ENCODE measurements around the gene PRKAR2B. TPM values are rescaled to one million over a fixed set of nuclear protein-coding genes. Genes with fewer than 3 reads are reported as not detected.

Gene PRKAR2B
- polyA plus RNA-seq (2013), result 9.0 and 9.1 TPM in 2 replicates

DNA sequence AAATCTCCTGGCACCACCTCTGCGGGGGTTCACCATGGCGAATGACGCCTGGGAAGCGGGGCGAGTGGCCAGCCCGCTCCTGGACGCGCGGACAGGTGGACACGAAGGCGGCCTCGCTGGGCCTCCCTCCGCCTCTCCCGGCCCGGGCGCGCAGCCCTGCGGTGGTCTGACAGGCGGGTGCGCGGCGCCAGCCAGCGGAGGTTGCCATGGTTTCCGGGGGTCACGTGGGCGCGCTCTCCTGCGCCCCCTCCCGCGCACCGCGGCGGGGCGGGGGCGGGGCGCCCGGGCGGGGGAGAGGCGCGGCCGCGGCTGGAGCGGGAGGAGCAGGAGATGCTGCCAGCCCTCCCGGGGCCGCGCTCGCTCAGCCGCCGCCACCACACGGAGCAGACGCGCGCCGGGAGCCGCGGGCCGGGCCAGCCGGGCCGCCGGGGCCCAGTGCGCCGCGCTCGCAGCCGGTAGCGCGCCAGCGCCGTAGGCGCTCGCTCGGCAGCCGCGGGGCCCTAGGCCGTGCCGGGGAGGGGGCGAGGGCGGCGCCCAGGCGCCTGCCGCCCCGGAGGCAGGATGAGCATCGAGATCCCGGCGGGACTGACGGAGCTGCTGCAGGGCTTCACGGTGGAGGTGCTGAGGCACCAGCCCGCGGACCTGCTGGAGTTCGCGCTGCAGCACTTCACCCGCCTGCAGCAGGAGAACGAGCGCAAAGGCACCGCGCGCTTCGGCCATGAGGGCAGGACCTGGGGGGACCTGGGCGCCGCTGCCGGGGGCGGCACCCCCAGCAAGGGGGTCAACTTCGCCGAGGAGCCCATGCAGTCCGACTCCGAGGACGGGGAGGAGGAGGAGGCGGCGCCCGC is at the start of gene PRKAR2B:
TSS of gene PRKAR2B (plus strand) at position 359 of the 848 bp plus-strand sequence. CDS start at position 562, 203 bp downstream.
- no peaks in the 10 kb centered on the region for H3K36me3 ChIP-seq (ENCODE audit: control insufficient read depth in 1 of 2, insufficient read depth in 2 of 2, low read length in 2 of 2)
- DNase-seq, result peak; percentile 45 to 76
- no peak within 1 kb of the TSS for H2AK5ac ChIP-seq (ENCODE audit: low read length)
- no peaks in the 10 kb centered on the region for H3K79me2 ChIP-seq (ENCODE audit: control insufficient read depth, insufficient read depth, low read length, poor library complexity)
- peak within 1 kb of the TSS; percentile 75 for H3K9ac ChIP-seq (ENCODE audit: low read length)
- H3K9me3 ChIP-seq (ENCODE audit: insufficient read depth, low read depth, low read length), result no peaks in the 10 kb centered on the region
- no CpG with 5 or more reads among the region's 110 CpGs for WGBS (ENCODE audit: extremely low coverage, insufficient coverage, insufficient read length)
- H4K91ac ChIP-seq (ENCODE audit: low read depth, low read length), result peak within 1 kb of the TSS; percentile 31
- H3K4ac ChIP-seq (ENCODE audit: low read depth, low read length), result no peak within 1 kb of the TSS
- peak within 1 kb of the TSS; percentile 90 for H3K4me3 ChIP-seq (ENCODE audit: low read depth, low read length)
- H3K18ac ChIP-seq (ENCODE audit: low read length), result peak within 1 kb of the TSS; percentile 59
- no peak within 1 kb of the TSS for H4K12ac ChIP-seq (ENCODE audit: low read depth, low read length)
- H4K8ac ChIP-seq (ENCODE audit: low read depth, low read length), result peak within 1 kb of the TSS; percentile 43
- H2BK5ac ChIP-seq (ENCODE audit: low read depth, low read length, poor library complexity), result no peak within 1 kb of the TSS
- peaks cover 2 to 6% of the 10 kb centered on the region in 2 experiments for H3K4me1 ChIP-seq (ENCODE audit: control insufficient read depth in 1 of 2, insufficient read depth in 2 of 2, low read length in 2 of 2)
- peak within 1 kb of the TSS; percentile 77 for H3K14ac ChIP-seq (ENCODE audit: low read length)
- H3K23ac ChIP-seq (ENCODE audit: low read length), result peak within 1 kb of the TSS; percentile 25
- H3K27me3 ChIP-seq (ENCODE audit: insufficient read depth, low read length), result no peaks in the 10 kb centered on the region
- H2BK12ac ChIP-seq (ENCODE audit: low read length), result no peak within 1 kb of the TSS
- peaks cover 3% of the 10 kb centered on the region for H3K79me1 ChIP-seq (ENCODE audit: low read length)
- H3K4me2 ChIP-seq (ENCODE audit: low read length), result peak within 1 kb of the TSS; percentile 100
- peak within 1 kb of the TSS; percentile 96 for H2AFZ ChIP-seq (ENCODE audit: insufficient read depth, low read length, poor library complexity)
- peak within 1 kb of the TSS; percentile 18 for H2BK120ac ChIP-seq (ENCODE audit: insufficient read depth, low read length, poor library complexity)
- peak within 1 kb of the TSS; percentile 49 for H3K27ac ChIP-seq (ENCODE audit: low read depth, low read length)

DNA sequence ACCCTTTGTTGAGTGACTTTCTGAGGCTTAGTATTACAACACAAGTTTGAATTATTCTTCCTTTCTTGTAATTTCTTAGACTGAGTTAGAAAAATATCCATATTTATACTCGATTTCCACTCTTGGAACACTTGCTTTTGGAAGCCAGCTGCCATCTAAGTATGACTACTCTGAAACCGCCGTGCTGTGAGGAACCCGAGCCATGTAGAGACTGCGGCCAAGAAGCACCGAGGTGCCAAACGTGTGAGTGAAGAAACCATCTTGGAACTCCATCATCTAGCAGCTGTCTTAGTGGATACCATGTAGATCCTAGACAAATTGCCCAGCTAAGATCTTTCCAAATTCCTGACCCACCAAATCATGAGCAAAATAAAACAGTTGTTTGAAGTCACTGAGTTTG is 49.7 kb upstream of the PRKAR2B start:
- Histone ChIP-seq H3K4ac (ENCODE audit: low read depth, low read length) (no peak overlapping the region), H2AFZ (ENCODE audit: insufficient read depth, low read length, poor library complexity) (no peak overlapping the region), H3K27ac (ENCODE audit: low read depth, low read length) (no peak overlapping the region), H3K79me1 (ENCODE audit: low read length) (no peaks in the 10 kb centered on the region), H4K8ac (ENCODE audit: low read depth, low read length) (no peak overlapping the region), H3K36me3 (ENCODE audit: control insufficient read depth in 1 of 2, insufficient read depth in 2 of 2, low read length in 2 of 2) (no peaks in the 10 kb centered on the region), H3K14ac (ENCODE audit: low read length) (no peak overlapping the region), H3K23ac (ENCODE audit: low read length) (no peak overlapping the region), H3K18ac (ENCODE audit: low read length) (no peak overlapping the region), H2AK5ac (ENCODE audit: low read length) (no peak overlapping the region), H3K9ac (ENCODE audit: low read length) (no peak overlapping the region), H4K12ac (ENCODE audit: low read depth, low read length) (no peak overlapping the region), H3K9me3 (ENCODE audit: insufficient read depth, low read depth, low read length) (no peaks in the 10 kb centered on the region), H4K91ac (ENCODE audit: low read depth, low read length) (no peak overlapping the region), H2BK120ac (ENCODE audit: insufficient read depth, low read length, poor library complexity) (no peak overlapping the region), H3K4me3 (ENCODE audit: low read depth, low read length) (no peak overlapping the region), H3K4me1 (ENCODE audit: control insufficient read depth in 1 of 2, insufficient read depth in 2 of 2, low read length in 2 of 2) (no peaks in the 10 kb centered on the region), H3K27me3 (ENCODE audit: insufficient read depth, low read length) (no peaks in the 10 kb centered on the region), H3K4me2 (ENCODE audit: low read length) (no peak overlapping the region), H2BK12ac (ENCODE audit: low read length) (no peak overlapping the region), H2BK5ac (ENCODE audit: low read depth, low read length, poor library complexity) (no peak overlapping the region), H3K79me2 (ENCODE audit: control insufficient read depth, insufficient read depth, low read length, poor library complexity) (no peaks in the 10 kb centered on the region)
- WGBS (ENCODE audit: extremely low coverage, insufficient coverage, insufficient read length), result no CpG with 5 or more reads among the region's 7 CpGs
- no peak for DNase-seq

DNA sequence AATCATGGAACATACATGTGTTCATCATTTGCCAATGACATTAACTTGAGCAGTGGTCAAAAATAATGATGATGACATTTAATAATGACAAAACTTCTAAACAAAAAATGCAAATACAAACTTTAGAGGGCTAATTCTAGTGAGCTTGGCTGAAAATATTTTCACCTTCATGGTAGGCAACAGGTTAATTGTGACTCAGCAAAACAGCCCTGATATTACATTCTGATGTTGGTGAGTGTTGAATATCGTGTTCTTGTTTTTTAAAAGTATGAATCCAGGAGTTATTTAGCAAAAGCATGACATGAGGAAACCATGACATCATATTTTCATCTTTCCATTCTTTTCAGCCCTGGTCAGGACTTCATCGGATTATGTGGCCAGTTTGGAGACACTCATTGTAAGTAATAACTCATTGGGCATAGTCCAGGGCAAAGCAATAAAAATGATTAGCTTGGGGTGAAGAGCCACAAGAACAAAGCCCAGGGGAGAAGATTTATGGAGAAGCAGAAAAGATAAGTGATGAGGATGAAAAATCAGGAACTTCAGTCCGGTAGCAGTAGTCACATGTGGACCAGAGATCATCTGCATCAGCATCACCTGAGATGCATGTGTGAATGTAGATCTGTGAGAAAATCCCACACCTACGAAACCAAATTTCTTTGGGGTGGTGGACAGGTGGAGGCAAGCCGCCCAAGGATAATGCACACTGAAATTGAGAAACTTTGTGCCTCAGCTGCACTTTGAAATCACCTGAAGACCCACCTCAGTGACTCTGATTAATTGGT is 46.8 kb upstream of the PRKAR2B start:
- Histone ChIP-seq H3K4me2 (ENCODE audit: low read length) (no peak overlapping the region), H3K4me1 (ENCODE audit: control insufficient read depth in 1 of 2, insufficient read depth in 2 of 2, low read length in 2 of 2) (no peaks in the 10 kb centered on the region), H3K36me3 (ENCODE audit: control insufficient read depth in 1 of 2, insufficient read depth in 2 of 2, low read length in 2 of 2) (no peaks in the 10 kb centered on the region), H4K91ac (ENCODE audit: low read depth, low read length) (no peak overlapping the region), H3K79me2 (ENCODE audit: control insufficient read depth, insufficient read depth, low read length, poor library complexity) (no peaks in the 10 kb centered on the region), H3K4ac (ENCODE audit: low read depth, low read length) (no peak overlapping the region), H3K79me1 (ENCODE audit: low read length) (no peaks in the 10 kb centered on the region), H3K27ac (ENCODE audit: low read depth, low read length) (no peak overlapping the region), H3K23ac (ENCODE audit: low read length) (no peak overlapping the region), H2AK5ac (ENCODE audit: low read length) (no peak overlapping the region), H3K18ac (ENCODE audit: low read length) (no peak overlapping the region), H3K27me3 (ENCODE audit: insufficient read depth, low read length) (no peaks in the 10 kb centered on the region), H4K8ac (ENCODE audit: low read depth, low read length) (no peak overlapping the region), H3K9me3 (ENCODE audit: insufficient read depth, low read depth, low read length) (no peaks in the 10 kb centered on the region), H2BK12ac (ENCODE audit: low read length) (no peak overlapping the region), H2AFZ (ENCODE audit: insufficient read depth, low read length, poor library complexity) (no peak overlapping the region), H2BK5ac (ENCODE audit: low read depth, low read length, poor library complexity) (no peak overlapping the region), H4K12ac (ENCODE audit: low read depth, low read length) (no peak overlapping the region), H3K4me3 (ENCODE audit: low read depth, low read length) (no peak overlapping the region), H2BK120ac (ENCODE audit: insufficient read depth, low read length, poor library complexity) (no peak overlapping the region), H3K14ac (ENCODE audit: low read length) (no peak overlapping the region), H3K9ac (ENCODE audit: low read length) (no peak overlapping the region)
- no CpG with 5 or more reads among the region's 5 CpGs for WGBS (ENCODE audit: extremely low coverage, insufficient coverage, insufficient read length)
- no peak for DNase-seq

DNA sequence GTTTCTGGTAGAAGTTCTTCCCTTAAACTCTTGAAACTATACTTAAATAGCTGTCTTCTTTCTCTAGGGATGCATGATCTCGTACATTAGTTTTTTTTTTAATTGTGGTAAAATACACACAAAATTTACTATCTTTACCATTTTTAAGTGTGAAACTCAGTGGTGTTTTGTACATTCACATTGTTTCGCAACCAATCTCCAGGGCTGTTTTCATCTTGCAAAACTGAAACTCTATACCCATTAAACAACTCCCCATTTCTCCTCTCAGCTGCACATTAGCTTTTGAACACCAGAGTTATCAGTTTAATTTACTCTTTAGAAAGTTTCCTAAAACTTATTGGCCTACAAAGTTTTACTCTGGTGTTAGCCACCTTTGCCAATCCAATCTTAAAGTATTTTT is 45.5 kb upstream of the PRKAR2B start:
- no peak overlapping the region for H3K14ac ChIP-seq (ENCODE audit: low read length)

More for the DNA sequence above, 45.5 kb upstream of the PRKAR2B start:
- Histone ChIP-seq H3K36me3 (ENCODE audit: control insufficient read depth in 1 of 2, insufficient read depth in 2 of 2, low read length in 2 of 2) (no peaks in the 10 kb centered on the region), H2AK5ac (ENCODE audit: low read length) (no peak overlapping the region), H3K4me2 (ENCODE audit: low read length) (no peak overlapping the region), H3K4me1 (ENCODE audit: control insufficient read depth in 1 of 2, insufficient read depth in 2 of 2, low read length in 2 of 2) (no peaks in the 10 kb centered on the region), H4K8ac (ENCODE audit: low read depth, low read length) (no peak overlapping the region), H3K23ac (ENCODE audit: low read length) (no peak overlapping the region), H3K27ac (ENCODE audit: low read depth, low read length) (no peak overlapping the region), H3K4me3 (ENCODE audit: low read depth, low read length) (no peak overlapping the region), H2AFZ (ENCODE audit: insufficient read depth, low read length, poor library complexity) (no peak overlapping the region), H3K79me1 (ENCODE audit: low read length) (no peaks in the 10 kb centered on the region), H2BK120ac (ENCODE audit: insufficient read depth, low read length, poor library complexity) (no peak overlapping the region), H4K91ac (ENCODE audit: low read depth, low read length) (no peak overlapping the region), H4K12ac (ENCODE audit: low read depth, low read length) (no peak overlapping the region), H3K9ac (ENCODE audit: low read length) (no peak overlapping the region), H3K18ac (ENCODE audit: low read length) (no peak overlapping the region), H3K27me3 (ENCODE audit: insufficient read depth, low read length) (no peaks in the 10 kb centered on the region), H2BK12ac (ENCODE audit: low read length) (no peak overlapping the region), H2BK5ac (ENCODE audit: low read depth, low read length, poor library complexity) (no peak overlapping the region), H3K79me2 (ENCODE audit: control insufficient read depth, insufficient read depth, low read length, poor library complexity) (no peaks in the 10 kb centered on the region), H3K9me3 (ENCODE audit: insufficient read depth, low read depth, low read length) (no peaks in the 10 kb centered on the region), H3K4ac (ENCODE audit: low read depth, low read length) (no peak overlapping the region)
- WGBS (ENCODE audit: extremely low coverage, insufficient coverage, insufficient read length), result no CpG with 5 or more reads among the region's 2 CpGs
- no peak for DNase-seq
